ENCODE results near the gene KLF1.

- TF ChIP-seq EZH2 (IDR thresholded peaks at IDR 0.05; ENCODE audit: insufficient read depth, low read length) (no peak), CTCF (IDR thresholded peaks at IDR 0.05; ENCODE audit: insufficient read depth, low read depth, low read length) (no peak)
Measured at GRCh38 chr19:12834976-12835757, 51.8 kb downstream of the KLF1 start.
